Neural cell (in vitro differentiated cells): ENCODE measurements around the gene NSDHL. TPM values are rescaled to one million over a fixed set of nuclear protein-coding genes. Genes with fewer than 3 reads are reported as not detected.

Experiments used
- H2AFZ ChIP-seq: fragments of 200-600, 300-800 bp; sonication (generic), shearing (Covaris generic); 2 replicates; pipeline ENCODE4 v1.6.0; 2014; ENCODE audit warnings: low read depth, mild to moderate bottlenecking, antibody characterized with exemption, low read length, moderate library complexity
- H3F3A ChIP-seq: fragments of 200-600 bp; shearing (Covaris generic); 2 replicates; pipeline ENCODE4 v1.6.1; 2016; ENCODE audit warnings: mild to moderate bottlenecking, moderate library complexity, mixed read lengths, antibody characterized with exemption, low read length; ENCODE audit not compliant: insufficient read depth, poor library complexity, severe bottlenecking
- H3K27ac ChIP-seq: fragments of 200-600, 300-800 bp; sonication (generic), shearing (Covaris generic); 2 replicates; pipeline ENCODE4 v1.5.1; 2014; ENCODE audit warnings: mild to moderate bottlenecking, low read length, moderate library complexity
- H3K27me3 ChIP-seq: fragments of 300-800, 200-600 bp; sonication (generic), shearing (Covaris generic); 2 replicates; pipeline ENCODE4 v1.6.0; 2014; ENCODE audit warnings: mild to moderate bottlenecking, low read depth, low read length, moderate library complexity; ENCODE audit not compliant: insufficient read depth
- H3K36me3 ChIP-seq: fragments of 300-800, 200-600 bp; sonication (generic), shearing (Covaris generic); 2 replicates; pipeline ENCODE4 v1.5.1; 2014; ENCODE audit warnings: mild to moderate bottlenecking, antibody characterized with exemption, low read length, moderate library complexity; ENCODE audit not compliant: insufficient read depth
- H3K4me2 ChIP-seq: fragments of 300-800, 200-600 bp; sonication (generic), shearing (Covaris generic); 2 replicates; pipeline ENCODE4 v1.6.0; 2014; ENCODE audit warnings: mild to moderate bottlenecking, low read length
- H3K4me3 ChIP-seq: fragments of 300-800, 200-600 bp; sonication (generic), shearing (Covaris generic); 2 replicates; pipeline ENCODE4 v1.5.1; 2014; ENCODE audit warnings: mild to moderate bottlenecking, low read length, moderate library complexity
- H3K79me2 ChIP-seq: fragments of 200-600 bp; shearing (Covaris generic); replicated peaks from 2 replicates; pipeline ENCODE4 v1.6.0; 2014; ENCODE audit warnings: mild to moderate bottlenecking, low read length, moderate library complexity; ENCODE audit not compliant: insufficient read depth
- H3K9ac ChIP-seq: fragments of 300-800, 200-600 bp; sonication (generic), shearing (Covaris generic); 2 replicates; pipeline ENCODE4 v1.6.1; 2016; ENCODE audit warnings: mild to moderate bottlenecking, low read length, mixed read lengths
- H3K9me2 ChIP-seq: fragments of 200-600 bp; shearing (Covaris generic); 2 replicates; pipeline ENCODE4 v1.6.1; 2016; ENCODE audit warnings: mild to moderate bottlenecking, low read length, mixed read lengths; ENCODE audit not compliant: insufficient read depth
- H3K9me3 ChIP-seq: fragments of 200-600, 300-800 bp; sonication (generic), shearing (Covaris generic); 2 replicates; pipeline ENCODE4 v1.6.1; 2016; ENCODE audit warnings: mild to moderate bottlenecking, mixed run types, low read length, moderate library complexity, mixed read lengths
- H4K20me1 ChIP-seq: fragments of 200-600 bp; shearing (Covaris generic); 2 replicates; pipeline ENCODE4 v1.6.1; 2016; ENCODE audit warnings: mild to moderate bottlenecking, mixed run types; ENCODE audit not compliant: insufficient read depth
- CTCF ChIP-seq: fragments of 450-650 bp; IDR thresholded peaks from 2 replicates; pipeline ENCODE4 v1.5.1; 2014; ENCODE audit warnings: antibody characterized with exemption, mild to moderate bottlenecking, moderate library complexity; ENCODE audit not compliant: poor library complexity, severe bottlenecking
- EP300 ChIP-seq: fragments of 450-650 bp; conservative IDR thresholded peaks from 2 replicates; pipeline ENCODE4 v1.6.1; 2014; ENCODE audit warnings: antibody characterized with exemption, mild to moderate bottlenecking, moderate library complexity; ENCODE audit not compliant: poor library complexity, severe bottlenecking
- EZH2 ChIP-seq: fragments of 200-600, 300-800 bp; shearing (Covaris generic), sonication (generic); IDR thresholded peaks from 2 replicates; pipeline ENCODE4 v1.6.1; 2014; ENCODE audit warnings: antibody characterized with exemption, low read length, borderline replicate concordance, mild to moderate bottlenecking; ENCODE audit not compliant: insufficient read depth, poor library complexity, severe bottlenecking
- MXI1 ChIP-seq: fragments of 450-650 bp; conservative IDR thresholded peaks from 2 replicates; pipeline ENCODE4 v1.6.1; 2014; ENCODE audit warnings: antibody characterized with exemption, mild to moderate bottlenecking; ENCODE audit not compliant: poor library complexity, severe bottlenecking
- POLR2AphosphoS5 ChIP-seq: IDR thresholded peaks from 2 replicates; pipeline ENCODE4 v1.6.1; 2012
- RAD21 ChIP-seq: fragments of 450-650 bp; conservative IDR thresholded peaks from 2 replicates; pipeline ENCODE4 v1.6.1; 2014; ENCODE audit warnings: antibody characterized with exemption, mild to moderate bottlenecking, moderate library complexity
- REST ChIP-seq: IDR thresholded peaks from 2 replicates; pipeline ENCODE4 v1.6.1; 2012; ENCODE audit warnings: borderline replicate concordance
- SMC3 ChIP-seq: fragments of 450-650 bp; conservative IDR thresholded peaks from 2 replicates; pipeline ENCODE4 v1.6.1; 2014; ENCODE audit warnings: antibody characterized with exemption, mild to moderate bottlenecking, moderate library complexity; ENCODE audit not compliant: poor library complexity
- TAF1 ChIP-seq: IDR thresholded peaks from 2 replicates; pipeline ENCODE4 v1.6.1; 2012; ENCODE audit warnings: low read depth
- polyA plus RNA-seq: library from polyadenylated mRNA; depleted of rRNA; stranded (reverse); fragments of >200 nt; gene quantifications from 2 replicates; pipeline ENCODE4 v1.2.3, GENCODE V29; 2014

Gene NSDHL
- polyA plus RNA-seq, 1 donor from 2014 or later: 18.4 TPM

DNA sequence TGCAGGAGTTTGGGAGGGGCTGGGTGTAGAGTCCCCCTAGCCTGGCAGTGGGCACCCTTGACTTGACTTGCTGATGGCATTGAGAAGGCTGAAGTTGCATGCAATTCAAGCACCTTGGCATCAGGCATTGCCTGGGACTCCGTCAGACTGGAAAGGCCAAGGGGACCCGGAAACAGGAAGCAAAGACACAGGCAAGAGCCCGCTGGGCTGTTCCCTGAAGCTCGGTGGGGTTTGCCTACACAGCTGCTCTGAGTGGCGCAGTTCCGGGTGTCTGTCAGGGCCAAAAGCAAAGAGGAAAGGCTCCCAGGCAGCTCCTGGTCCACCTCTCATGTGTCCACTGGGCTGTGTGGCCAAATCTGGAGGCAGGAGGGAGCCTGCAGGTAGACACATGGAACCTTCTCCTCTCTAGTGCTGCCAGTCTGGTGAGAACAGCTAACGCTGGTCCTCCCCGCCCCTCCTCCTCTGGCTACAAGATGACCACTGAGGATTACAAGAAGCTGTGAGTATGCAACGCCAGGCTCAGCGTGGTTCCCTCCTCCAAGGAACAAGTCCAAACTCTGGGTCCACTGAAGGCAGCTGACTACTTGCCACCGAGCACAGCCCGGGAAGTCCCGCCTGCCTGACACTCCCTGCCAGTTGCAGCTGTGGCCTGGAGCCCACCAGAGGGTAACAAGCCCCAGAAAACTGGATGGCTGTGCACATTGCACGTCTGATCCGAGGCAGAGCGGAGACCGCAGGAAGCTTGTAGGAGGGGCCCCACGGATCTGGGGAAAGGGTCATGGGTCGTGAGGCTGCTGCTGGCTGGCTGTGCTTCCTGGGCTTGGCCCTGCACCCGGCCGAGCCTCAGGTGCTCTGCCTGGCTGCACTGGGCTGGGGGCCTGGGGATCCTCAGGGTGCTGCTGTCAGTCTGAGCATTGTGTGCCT, 87.1 kb downstream of the NSDHL start:
- H3K4me3 ChIP-seq: no peak overlapping the region
- no peaks in the 10 kb centered on the region for H3K36me3 ChIP-seq
- no peaks in the 10 kb centered on the region for H4K20me1 ChIP-seq
- TF ChIP-seq CTCF (no peak), MXI1 (no peak), RAD21 (no peak), REST (no peak), POLR2AphosphoS5 (no peak), EP300 (no peak), SMC3 (no peak), TAF1 (no peak), EZH2 (no peak)
- no peak overlapping the region for H2AFZ ChIP-seq
- no peaks in the 10 kb centered on the region for H3K27me3 ChIP-seq
- H3K9me3 ChIP-seq: no peaks in the 10 kb centered on the region
- H3K27ac ChIP-seq: no peak overlapping the region
- no peaks in the 10 kb centered on the region for H3K79me2 ChIP-seq
- H3F3A ChIP-seq: no peaks in the 10 kb centered on the region
- no peak overlapping the region for H3K4me2 ChIP-seq
- H3K9me2 ChIP-seq: no peaks in the 10 kb centered on the region
- H3K9ac ChIP-seq: no peak overlapping the region

- no peaks in the 10 kb centered on the region for H3K27me3 ChIP-seq
- TF ChIP-seq EP300: no peak
- no peaks in the 10 kb centered on the region for H3K79me2 ChIP-seq
- no peaks in the 10 kb centered on the region for H3K9me2 ChIP-seq
- no peak overlapping the region for H2AFZ ChIP-seq
- H4K20me1 ChIP-seq: no peaks in the 10 kb centered on the region
- H3K9me3 ChIP-seq: no peaks in the 10 kb centered on the region
- H3K9ac ChIP-seq: no peak overlapping the region
- H3K27ac ChIP-seq: no peak overlapping the region
- H3K36me3 ChIP-seq: no peaks in the 10 kb centered on the region
- H3K4me2 ChIP-seq: no peak overlapping the region
- no peaks in the 10 kb centered on the region for H3F3A ChIP-seq
- H3K4me3 ChIP-seq: no peak overlapping the region
These were observed 87.8 kb downstream of the NSDHL start for GRCh38 chrX:152918707-152919106.

Other genes with a start within 250 kb of the NSDHL start
- gene GABRQ, start 193.2 kb upstream of the NSDHL start, polyA plus RNA-seq: 1.0 and 1.2 TPM in 2 replicates
- not detected in 2 replicates for gene MAGEA3, start 132.3 kb upstream of the NSDHL start, polyA plus RNA-seq
- 1.5 TPM in 1 of 2 replicates, not detected in the other for gene CSAG2, start 121.8 kb upstream of the NSDHL start, polyA plus RNA-seq
- 4.5 and 5.3 TPM in 2 replicates for gene MAGEA2B, start 116.4 kb upstream of the NSDHL start, polyA plus RNA-seq
- gene CSAG1, start 97.3 kb upstream of the NSDHL start, polyA plus RNA-seq: not detected in 2 replicates
- gene MAGEA12, start 97.3 kb upstream of the NSDHL start, polyA plus RNA-seq: not detected in 2 replicates
- gene MAGEA2, start 77.2 kb upstream of the NSDHL start, polyA plus RNA-seq: 1.6 and 1.8 TPM in 2 replicates
- 1.1 and 1.2 TPM in 2 replicates for gene CSAG3, start 71.8 kb upstream of the NSDHL start, polyA plus RNA-seq
- gene MAGEA6, start 61.4 kb upstream of the NSDHL start, polyA plus RNA-seq: not detected in 2 replicates
- 138 and 163 TPM in 2 replicates for gene CETN2, start 306 bp upstream of the NSDHL start, polyA plus RNA-seq
- gene ZNF185, start 67.0 kb downstream of the NSDHL start, polyA plus RNA-seq: 2.8 and 3.8 TPM in 2 replicates
- 1.0 and 1.4 TPM in 2 replicates for gene PNMA5, start 163.1 kb downstream of the NSDHL start, polyA plus RNA-seq
- 3.2 and 3.7 TPM in 2 replicates for gene PNMA3, start 225.4 kb downstream of the NSDHL start, polyA plus RNA-seq
- 11.3 and 13.6 TPM in 2 replicates for gene PNMA6A, start 241.4 kb downstream of the NSDHL start, polyA plus RNA-seq